GM04503 (cell line): ENCODE data around the gene TCOF1.
A peak's percentile ranks its signal among the peaks of the same experiment; 100 is the strongest.

Source experiments
- DNase-seq: peaks from one replicate; pipeline ENCODE4 v3.0.0-alpha.2; 2012; ENCODE audit warnings: low read depth

The TCOF1 gene, protein sequence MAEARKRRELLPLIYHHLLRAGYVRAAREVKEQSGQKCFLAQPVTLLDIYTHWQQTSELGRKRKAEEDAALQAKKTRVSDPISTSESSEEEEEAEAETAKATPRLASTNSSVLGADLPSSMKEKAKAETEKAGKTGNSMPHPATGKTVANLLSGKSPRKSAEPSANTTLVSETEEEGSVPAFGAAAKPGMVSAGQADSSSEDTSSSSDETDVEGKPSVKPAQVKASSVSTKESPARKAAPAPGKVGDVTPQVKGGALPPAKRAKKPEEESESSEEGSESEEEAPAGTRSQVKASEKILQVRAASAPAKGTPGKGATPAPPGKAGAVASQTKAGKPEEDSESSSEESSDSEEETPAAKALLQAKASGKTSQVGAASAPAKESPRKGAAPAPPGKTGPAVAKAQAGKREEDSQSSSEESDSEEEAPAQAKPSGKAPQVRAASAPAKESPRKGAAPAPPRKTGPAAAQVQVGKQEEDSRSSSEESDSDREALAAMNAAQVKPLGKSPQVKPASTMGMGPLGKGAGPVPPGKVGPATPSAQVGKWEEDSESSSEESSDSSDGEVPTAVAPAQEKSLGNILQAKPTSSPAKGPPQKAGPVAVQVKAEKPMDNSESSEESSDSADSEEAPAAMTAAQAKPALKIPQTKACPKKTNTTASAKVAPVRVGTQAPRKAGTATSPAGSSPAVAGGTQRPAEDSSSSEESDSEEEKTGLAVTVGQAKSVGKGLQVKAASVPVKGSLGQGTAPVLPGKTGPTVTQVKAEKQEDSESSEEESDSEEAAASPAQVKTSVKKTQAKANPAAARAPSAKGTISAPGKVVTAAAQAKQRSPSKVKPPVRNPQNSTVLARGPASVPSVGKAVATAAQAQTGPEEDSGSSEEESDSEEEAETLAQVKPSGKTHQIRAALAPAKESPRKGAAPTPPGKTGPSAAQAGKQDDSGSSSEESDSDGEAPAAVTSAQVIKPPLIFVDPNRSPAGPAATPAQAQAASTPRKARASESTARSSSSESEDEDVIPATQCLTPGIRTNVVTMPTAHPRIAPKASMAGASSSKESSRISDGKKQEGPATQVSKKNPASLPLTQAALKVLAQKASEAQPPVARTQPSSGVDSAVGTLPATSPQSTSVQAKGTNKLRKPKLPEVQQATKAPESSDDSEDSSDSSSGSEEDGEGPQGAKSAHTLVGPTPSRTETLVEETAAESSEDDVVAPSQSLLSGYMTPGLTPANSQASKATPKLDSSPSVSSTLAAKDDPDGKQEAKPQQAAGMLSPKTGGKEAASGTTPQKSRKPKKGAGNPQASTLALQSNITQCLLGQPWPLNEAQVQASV (N-terminal part only)

DNA sequence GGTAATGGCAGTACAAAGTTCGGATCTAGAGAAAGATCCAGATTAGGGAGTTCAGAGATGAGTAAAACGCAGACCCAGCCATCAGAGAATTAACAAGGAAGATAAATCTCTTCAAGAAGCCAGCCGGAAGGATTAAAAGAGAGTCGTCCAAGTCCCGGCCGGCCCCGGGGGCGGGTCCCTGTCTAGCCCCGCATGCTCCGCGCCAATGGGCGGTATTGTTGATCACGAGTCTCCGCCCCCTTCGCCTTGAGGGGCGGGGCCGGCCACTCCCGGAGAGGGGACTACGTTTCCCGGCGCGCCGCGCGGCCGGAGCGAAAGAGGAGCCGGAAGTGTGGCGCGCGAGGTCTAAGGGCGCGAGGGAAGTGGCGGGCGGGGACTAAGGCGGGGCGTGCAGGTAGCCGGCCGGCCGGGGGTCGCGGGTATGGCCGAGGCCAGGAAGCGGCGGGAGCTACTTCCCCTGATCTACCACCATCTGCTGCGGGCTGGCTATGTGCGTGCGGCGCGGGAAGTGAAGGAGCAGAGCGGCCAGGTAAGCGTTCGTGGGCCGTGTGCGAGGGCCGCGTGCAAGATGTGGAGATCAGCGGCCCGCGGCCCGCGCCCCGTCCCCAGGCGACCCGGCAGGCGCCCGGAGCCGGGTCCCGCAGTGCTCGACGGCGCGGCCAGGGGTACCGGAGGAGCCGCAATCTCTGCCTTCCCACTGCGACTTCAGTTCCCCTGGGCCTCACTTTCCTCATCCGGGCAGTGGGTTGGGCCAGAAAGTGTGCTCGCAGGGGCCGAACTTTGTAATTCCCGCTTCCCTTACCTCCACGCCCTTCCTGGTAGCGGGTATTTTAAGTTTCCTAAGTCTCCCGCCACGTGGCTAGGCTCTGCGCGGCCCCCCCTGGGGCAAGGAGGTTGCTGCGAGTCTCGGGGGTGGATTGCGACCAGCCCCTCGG, at the start of gene TCOF1:
TSS of gene TCOF1 (plus strand) at position 372 of the 935 bp plus-strand sequence. CDS start at position 422, 50 bp downstream.
- peak; percentile 67 for DNase-seq

DNA sequence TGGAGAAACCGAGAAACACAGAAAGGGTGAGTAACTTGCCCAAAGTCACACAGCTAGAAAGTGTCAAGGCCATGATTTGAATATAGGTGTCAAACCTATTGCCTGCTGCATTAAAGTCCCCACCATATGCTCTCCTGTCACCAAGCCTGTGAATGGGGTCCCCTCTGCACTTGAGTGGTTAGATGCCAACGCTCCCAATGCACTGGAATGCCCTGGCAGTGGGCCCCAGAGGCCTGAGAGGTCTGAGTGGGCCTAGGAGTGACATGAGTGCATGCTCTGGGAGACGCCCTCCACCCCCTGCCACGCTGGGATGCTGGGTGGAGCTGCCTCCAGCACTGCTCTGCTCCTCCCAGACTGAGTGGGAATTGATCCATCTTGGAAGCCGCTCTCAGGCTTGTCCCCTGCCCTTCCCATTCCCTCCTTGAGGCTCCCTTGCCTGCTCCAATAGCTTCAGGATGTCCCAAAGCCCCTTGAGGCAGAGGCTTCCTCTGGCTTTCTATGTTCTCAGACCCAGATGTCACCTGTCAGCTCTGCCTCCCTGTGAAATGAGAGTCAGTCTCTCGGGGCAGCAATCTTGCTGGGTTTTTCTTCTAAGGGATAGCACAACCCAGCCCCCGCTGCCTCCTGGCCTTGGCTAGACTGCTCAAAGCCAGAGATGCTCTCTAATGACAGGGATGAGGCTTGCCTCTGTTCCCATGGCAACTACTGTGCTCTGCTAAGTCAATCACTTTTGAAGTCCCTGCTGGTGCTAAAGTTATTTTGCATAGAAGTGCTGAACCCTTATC, 48.2 kb upstream of the TCOF1 start:
- DNase-seq: no peak

DNA sequence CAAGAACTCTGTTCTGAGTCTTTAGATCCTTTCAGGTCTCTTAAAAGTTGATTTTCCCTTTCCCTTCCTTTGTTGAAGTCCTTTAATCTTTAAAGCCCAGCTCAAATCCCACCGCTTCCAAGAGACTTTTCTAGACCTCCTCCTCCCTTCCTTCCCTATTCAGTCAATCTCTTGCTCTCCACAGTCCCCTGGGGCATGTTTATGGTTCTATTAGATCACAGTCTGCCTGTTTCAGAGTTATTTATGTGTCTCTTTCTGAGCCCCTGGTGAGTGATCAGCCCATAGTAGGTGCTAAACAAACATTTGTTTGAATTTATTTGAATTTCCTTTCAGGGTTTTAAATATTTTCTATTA, 47.6 kb upstream of the TCOF1 start:
- no peak for DNase-seq

- no peak for DNase-seq
These were observed 47.3 kb upstream of the TCOF1 start for GRCh38 chr5:150310246-150310645.

- no peak for DNase-seq
These were observed 46.3 kb upstream of the TCOF1 start for GRCh38 chr5:150311015-150311692.

DNA sequence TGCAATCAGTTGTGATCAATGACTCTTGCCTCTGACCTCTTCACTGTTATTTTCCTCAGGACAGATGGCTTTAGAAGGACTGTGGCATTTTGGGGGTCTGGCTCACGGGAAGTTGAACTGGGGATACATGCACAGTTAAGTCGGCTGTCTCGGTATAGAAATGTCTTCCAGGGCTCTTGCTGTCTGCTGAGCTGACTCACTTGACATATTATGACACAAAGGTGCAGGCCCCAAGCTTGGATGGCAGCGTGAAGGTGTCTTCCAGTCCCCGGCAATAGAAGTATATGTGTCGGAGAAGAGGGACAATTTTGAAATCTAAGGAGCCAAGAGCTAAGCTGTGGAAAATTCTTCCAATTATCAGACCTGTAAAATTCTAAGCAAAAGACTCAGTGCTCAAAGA, 45.0 kb upstream of the TCOF1 start:
- no peak for DNase-seq

DNA sequence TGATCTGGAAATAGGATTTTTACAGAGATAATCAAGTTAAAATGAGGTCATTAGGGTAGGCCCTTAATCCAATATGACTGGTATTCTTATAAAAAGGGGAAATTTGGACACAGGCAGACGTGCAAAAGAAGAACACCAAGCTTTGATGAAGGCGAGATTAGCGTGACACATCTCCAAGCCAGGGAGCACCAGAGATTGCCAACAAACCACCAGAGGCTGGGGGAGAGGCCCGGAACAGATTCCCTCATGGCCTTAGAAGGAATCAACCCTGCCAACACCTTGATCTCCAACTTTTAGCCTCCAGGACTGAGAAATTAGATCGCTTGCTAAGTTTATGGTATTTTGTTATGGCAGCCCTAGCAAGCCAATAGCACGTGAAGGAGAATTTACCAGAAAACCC, 44.0 kb upstream of the TCOF1 start:
- DNase-seq: no peak

- no peak for DNase-seq
These were observed 43.4 kb upstream of the TCOF1 start for GRCh38 chr5:150313921-150314716.

- no peak for DNase-seq
These were observed 42.3 kb upstream of the TCOF1 start for GRCh38 chr5:150315245-150315644.

DNA sequence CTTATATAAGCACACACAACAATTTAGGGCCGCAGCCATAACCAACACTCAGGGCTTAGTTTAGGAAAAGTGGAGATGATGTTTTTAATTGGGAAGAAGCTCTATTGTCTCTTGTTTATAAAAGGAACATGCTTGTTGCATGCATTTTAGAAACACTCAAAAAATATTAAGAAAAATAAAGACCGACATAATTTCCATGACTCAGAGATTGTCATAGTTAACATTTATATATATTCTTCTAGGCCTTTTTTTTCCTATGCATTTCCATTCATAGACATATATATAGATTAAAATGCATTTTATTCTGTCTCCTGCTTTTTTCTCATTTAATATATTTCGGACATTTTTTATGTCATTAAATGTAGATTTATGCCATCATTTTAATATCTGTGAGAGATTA, 41.2 kb upstream of the TCOF1 start:
- DNase-seq: no peak

DNA sequence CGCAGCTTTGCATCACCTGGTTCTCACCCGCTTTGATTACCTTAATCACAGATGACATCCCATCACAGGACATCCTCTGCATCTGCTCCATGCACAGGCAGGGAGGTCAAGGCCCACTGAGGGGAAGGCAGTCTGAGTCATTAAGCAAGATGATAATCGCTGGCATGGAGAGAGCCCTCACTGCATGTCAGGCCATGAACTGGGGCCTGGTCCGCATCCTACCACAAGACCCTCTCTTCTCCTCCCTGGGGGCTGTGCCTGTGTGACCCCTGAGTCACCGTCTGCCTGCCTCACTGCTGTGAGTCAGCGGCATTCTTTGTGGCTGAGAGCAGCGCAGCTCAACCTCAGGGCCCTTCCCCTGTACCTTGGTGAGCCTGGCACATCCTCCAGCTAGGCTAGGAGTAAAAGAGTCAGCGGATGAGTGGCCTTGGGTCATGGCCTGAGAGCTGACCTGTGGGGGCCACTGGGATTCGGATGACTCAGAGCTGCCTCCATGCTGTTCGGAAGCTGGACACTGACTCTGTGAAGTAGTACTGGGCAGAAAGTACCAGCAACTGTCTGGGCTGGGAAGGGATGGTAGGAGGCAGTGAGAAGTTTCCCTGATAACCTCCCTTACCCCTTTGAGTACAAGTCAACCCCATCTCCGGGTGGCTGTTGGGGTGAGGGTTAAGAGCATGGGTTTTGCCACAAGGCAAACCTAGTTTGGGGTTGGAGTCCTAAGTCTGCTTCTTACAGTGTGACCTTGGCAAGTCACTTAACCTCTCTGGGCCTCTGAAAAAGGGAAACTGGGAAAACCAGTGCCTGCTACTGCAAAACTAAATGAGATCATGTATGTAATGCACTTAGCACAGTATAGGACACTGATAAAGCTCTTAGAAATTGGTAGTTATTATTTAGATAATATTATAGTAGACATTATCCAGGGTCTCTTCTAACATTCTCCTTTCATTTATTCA, 40.2 kb upstream of the TCOF1 start:
- peak; percentile 87 for DNase-seq

DNA sequence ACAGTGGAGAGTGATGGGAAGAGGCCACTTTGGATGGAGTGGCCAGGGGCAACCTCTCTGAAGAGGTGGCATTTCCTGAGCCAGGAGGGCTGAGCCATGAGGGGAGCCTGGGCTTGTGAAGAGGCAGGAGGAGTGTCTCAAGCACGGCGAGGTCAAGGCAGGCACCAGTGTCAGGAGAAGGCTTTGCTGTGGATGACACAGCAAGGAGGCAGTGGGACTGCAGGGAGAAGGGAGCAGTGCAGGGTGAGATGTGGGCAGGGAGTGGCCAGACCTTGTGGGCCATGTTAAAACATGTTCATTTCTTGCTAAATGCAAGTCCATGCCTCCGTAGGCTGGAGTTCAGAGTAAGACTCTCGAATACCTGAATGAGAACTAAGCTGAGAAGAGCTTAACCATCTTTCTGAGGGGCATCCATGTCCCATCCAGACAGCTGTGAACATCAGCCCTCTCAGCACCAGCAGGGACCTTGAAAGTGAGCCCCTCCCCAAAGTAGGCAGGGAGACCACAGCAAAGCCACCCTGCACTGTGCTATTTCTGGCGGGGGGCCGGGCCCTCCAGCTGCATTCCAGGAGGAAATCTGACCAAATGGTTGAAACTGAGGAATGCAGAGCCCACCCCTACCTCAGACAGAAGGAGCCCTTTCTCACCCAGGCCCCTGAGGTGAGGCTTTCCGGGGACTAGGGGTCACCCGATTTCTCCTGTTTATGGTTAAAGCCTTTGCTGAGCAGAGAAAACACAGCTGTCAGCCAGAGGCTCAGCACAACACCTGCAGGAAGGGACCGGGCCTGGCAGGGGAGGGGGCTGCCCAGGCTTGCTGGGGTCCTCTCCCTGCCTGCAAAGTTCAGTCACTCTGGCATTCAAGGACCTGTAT, 38.6 kb upstream of the TCOF1 start:
- DNase-seq: no peak

- DNase-seq: no peak
These were observed 38.1 kb upstream of the TCOF1 start for GRCh38 chr5:150319484-150319790.

- DNase-seq: peak; percentile 95
These were observed 37.4 kb upstream of the TCOF1 start for GRCh38 chr5:150320044-150320613.

- DNase-seq: no peak
These were observed 36.3 kb upstream of the TCOF1 start for GRCh38 chr5:150321211-150321610.

DNA sequence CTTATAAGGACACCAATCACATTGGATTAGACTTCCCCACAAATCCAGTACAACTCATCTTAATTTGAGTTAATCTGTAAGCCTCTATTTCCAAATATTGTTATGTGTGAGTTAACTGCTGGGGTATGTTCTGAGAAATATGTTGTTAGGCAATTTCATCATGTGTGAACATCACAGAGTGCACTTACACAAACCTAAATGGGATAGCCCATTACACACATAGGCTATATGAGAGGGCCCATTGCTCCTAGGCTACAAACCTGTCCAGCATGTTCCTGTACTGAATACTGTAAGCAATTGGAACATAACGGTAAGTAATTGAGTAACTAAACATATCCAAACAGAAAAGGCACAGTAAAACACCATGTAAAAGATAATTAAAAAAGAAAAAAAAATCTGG, 35.7 kb upstream of the TCOF1 start:
- DNase-seq: no peak

- DNase-seq: no peak
These were observed 35.3 kb upstream of the TCOF1 start for GRCh38 chr5:150322202-150322601.
